Measurements from ENCODE around the gene RNF31.
A peak's percentile ranks its signal among the peaks of the same experiment; 100 is the strongest.

The RNF31 gene

GRCh38 chr14:24204163-24205146, 57.2 kb downstream of the RNF31 start:
- FAIRE-seq, result no peak
- no peak for DNase-seq (ENCODE audit: insufficient read length)
- TF ChIP-seq POLR2AphosphoS5 (IDR thresholded peaks at IDR 0.05; ENCODE audit: low read depth, low read length), result no peak
- 0 out of 2 replicates have a peak, but pooled peaks have one; percentile 1 for TF ChIP-seq POLR2A (IDR thresholded peaks at IDR 0.05; ENCODE audit: low read depth, low read length)
- no peak for TF ChIP-seq TAF1 (IDR thresholded peaks at IDR 0.05; ENCODE audit: borderline replicate concordance, low read depth, low read length)

- TF ChIP-seq POLR2AphosphoS5 (IDR thresholded peaks at IDR 0.05; ENCODE audit: low read depth, low read length) (no peak), TAF1 (IDR thresholded peaks at IDR 0.05; ENCODE audit: borderline replicate concordance, low read depth, low read length) (no peak), POLR2A (IDR thresholded peaks at IDR 0.05; ENCODE audit: low read depth, low read length) (no peak)
- no peak for DNase-seq (ENCODE audit: insufficient read length)
- FAIRE-seq, result no peak
Measured at GRCh38 chr14:24206260-24207103, 59.2 kb downstream of the RNF31 start.

DNA sequence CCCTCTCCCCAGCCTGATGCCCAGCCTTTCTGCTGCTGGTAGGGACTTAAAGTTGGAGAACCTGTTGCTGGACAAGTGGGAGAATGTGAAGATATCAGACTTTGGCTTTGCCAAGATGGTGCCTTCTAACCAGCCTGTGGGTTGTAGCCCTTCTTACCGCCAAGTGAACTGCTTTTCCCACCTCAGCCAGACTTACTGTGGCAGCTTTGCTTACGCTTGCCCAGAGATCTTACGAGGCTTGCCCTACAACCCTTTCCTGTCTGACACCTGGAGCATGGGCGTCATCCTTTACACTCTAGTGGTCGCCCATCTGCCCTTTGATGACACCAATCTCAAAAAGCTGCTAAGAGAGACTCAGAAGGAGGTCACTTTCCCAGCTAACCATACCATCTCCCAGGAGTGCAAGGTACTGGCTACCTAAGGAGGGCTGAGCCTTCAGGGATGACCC, 59.8 kb downstream of the RNF31 start:
- TF ChIP-seq POLR2A (IDR thresholded peaks at IDR 0.05; ENCODE audit: low read depth, low read length) (no peak), TAF1 (IDR thresholded peaks at IDR 0.05; ENCODE audit: borderline replicate concordance, low read depth, low read length) (no peak), POLR2AphosphoS5 (IDR thresholded peaks at IDR 0.05; ENCODE audit: low read depth, low read length) (no peak)
- FAIRE-seq (no peak), DNase-seq (ENCODE audit: insufficient read length) (no peak)

GRCh38 chr14:24207625-24208024, 60.3 kb downstream of the RNF31 start:
- DNase-seq (ENCODE audit: insufficient read length) (no peak), FAIRE-seq (no peak)
- TF ChIP-seq POLR2AphosphoS5 (IDR thresholded peaks at IDR 0.05; ENCODE audit: low read depth, low read length) (no peak), TAF1 (IDR thresholded peaks at IDR 0.05; ENCODE audit: borderline replicate concordance, low read depth, low read length) (no peak), POLR2A (IDR thresholded peaks at IDR 0.05; ENCODE audit: low read depth, low read length) (no peak)

Data from GM12892 (cell line).